HG03025 (cell line): ENCODE measurements around the gene CCNG1.
"Not testable (repeated sequence)": the region's sequence is repeated elsewhere in the genome, so short reads cannot be mapped to it uniquely, and the experiment has no call there.

ENCODE experiments used
- ATAC-seq: cut with Tn5 transposase; IDR thresholded peaks from one replicate; pipeline ENCODE4 v1.9.1; 2021; ENCODE audit warnings: mild to moderate bottlenecking, moderate library complexity; ENCODE audit not compliant: unreplicated experiment, low FRiP score

Gene CCNG1

DNA sequence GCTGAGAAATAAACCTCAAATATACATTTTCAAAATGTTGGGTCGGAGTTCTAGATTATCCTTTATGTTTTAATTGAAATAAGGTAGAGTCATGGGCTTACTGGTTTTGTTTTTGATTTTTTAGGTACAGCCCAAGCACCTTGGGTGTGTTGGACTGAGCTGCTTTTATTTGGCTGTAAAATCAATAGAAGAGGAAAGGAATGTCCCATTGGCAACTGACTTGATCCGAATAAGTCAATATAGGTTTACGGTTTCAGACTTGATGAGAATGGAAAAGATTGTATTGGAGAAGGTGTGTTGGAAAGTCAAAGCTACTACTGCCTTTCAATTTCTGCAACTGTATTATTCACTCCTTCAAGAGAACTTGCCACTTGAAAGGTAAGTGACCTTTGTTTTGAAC lies 3.6 kb downstream of the CCNG1 start:
- ATAC-seq, result no peak

DNA sequence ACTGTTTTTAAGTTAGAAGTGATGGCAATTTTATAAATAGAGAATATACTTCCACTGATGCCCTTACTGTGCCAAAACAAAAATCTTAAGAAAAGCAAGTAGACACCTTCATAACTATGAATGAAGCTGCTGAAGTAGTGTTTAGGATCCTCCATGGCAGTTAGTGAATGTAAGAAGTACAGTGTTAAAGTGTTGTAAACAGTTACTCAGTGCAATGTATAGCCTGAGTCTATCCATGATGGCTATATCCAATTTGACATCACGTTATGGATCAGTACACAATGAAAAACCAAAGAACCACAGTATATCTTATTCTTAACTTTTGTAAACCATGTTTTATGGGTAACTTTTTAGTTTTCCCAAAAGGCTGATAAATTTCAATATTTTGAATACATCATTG lies 7.1 kb downstream of the CCNG1 start:
- ATAC-seq, result no peak

DNA sequence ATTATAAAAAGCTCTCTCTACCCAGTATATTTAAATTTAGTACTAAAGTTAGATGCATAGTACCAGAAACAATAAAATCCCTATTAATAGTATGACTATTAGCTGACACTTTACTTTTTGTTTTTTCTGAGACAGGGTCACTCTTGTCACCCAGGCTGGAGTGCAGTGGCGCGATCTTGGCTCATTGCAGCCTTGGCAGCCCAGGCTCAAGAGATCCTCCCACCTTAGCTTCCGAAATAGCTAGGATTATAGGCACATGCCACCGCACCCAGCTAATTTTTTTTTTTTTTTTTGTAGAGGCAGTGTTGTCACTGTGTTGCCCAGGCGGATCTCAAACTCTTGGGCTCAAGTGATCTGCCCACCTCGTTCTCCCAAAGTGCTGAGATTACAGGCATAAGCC lies 8.0 kb downstream of the CCNG1 start:
- ATAC-seq, result no peak

DNA sequence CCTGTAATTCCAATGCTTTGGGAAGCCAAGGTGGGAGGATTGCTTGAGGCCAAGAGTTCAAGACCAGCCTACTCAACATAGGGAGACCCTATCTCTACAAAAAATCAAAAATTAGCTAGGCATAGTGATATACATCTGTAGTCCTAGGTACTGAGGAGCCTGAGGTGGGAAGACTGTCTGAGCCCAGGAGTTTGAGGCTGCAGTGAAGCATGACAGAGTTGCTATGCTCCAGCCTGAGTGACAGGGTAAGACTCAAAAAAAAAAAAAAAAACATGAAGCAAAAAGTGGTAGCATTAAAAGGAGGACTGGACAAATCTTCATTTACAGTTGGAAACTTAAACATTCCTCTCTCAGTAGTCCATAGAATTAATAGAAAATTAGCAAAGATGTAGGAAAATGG lies 9.8 kb downstream of the CCNG1 start:
- ATAC-seq, result no peak

DNA sequence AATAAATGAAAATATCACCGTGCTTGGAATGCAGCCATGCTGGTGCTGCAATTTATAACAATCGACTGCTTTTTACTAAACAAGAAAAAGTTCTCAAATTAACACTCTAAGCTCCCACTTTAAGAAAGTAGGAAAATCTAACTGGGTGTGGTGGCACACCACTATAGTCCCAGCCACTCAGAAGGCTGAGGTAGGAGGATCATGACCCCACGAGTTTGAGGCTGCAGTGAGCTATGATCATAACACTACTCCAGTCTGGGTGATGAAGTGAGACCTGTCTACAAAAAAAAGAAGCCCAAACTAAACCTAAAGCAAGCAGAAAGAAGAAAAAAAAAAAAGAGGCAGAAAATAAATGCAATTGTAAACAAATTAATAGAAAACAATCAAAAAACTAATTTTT lies 10.5 kb downstream of the CCNG1 start:
- ATAC-seq, result no peak

DNA sequence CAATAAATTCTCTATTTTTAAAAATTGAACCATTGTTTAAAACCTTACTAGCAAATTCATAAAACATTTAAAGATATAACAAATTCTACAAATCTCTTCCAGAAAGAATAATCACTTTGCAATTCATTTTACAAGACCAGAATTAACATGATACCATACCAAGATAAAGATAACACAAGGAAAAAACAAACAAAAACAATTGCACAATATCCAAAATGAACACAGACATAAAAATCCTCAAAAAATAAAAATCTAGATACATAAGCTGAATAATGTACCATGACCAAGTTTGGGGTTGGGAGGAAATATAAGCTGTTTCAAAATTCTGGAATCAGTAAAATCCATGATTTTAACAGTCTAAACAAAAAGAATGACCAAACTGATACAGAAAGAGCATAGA lies 11.1 kb downstream of the CCNG1 start:
- ATAC-seq, result no peak

DNA sequence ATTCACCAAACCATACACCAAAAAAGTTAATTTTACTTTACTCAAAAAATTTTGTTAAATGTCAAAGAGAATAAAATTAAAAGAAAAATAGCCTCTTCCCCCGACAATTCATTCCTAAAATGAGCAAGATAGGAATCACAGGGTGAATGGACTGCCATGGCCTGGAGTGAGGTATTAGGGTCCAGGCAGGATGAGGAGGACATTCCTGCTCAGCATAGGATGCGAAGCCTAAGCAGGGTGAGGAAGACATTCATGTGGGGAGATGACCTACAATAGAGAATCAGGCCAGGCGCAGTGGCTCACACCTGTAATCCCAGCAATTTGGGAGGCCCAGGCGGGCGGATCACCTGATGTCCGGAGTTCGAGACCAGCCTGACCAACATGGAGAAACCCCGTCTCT lies 14.1 kb downstream of the CCNG1 start:
- no peak for ATAC-seq

DNA sequence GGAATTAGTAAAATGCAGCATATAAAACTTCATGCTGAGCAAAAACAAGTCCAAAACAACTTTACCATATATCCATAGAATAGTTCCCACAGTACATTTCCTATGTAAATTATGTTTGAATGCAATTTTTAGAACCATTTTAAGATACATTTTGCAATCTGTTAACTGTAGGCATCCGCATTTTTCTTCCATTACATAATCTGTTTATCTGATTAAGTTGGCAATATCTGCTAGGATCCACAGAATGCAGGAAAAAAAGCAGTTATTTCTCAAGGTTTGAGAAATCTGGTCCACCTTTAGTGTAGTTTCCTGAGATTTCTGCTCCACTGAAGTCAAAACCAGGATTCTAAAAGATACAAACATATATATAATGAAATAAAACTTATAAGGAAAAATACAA lies 16.3 kb downstream of the CCNG1 start:
- ATAC-seq, result no peak

DNA sequence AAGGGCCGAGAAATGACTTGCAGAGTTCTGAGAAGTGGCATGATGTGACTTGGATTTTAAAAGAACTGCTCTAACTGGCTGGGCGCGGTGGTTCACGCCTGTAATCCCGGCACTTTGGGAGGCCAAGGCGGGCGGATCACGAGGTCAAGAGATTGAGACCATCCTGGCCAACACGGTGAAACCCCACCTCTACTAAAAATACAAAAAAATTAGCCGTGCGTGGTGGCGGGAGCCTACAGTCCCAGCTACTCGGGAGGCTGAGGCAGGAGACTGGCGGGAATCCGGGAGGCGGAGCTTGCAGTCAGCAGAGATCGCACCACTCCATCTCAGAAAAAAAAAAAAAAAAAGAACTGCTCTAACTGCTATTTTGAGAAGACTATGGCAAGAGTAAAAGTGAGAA lies 18.0 kb downstream of the CCNG1 start:
- not testable (repeated sequence) for ATAC-seq

DNA sequence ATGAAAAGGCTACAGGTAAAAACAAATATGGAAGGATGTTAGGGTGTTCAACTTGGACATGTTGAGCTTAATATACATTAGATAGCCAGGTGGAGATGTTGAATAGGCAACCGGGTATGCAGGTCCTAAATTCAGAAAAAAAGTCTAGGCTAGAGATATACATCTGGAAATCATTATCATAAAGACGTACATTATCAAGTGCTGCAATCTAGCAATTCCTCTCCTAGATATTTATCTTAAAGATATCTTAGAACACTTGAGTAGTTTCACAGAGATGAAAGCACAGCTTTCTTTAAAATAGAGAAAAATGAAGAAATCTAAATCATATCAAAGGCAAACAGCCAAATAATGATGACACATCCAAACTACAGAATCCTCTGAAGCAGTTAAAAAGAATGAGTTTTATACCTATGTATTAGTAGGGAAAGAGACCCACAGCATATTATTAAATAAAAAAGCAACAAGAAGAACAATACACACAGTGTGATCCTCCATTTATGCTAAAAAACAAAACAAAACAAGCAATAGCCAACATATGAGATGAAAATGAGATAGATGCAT lies 18.7 kb downstream of the CCNG1 start:
- ATAC-seq, result no peak

DNA sequence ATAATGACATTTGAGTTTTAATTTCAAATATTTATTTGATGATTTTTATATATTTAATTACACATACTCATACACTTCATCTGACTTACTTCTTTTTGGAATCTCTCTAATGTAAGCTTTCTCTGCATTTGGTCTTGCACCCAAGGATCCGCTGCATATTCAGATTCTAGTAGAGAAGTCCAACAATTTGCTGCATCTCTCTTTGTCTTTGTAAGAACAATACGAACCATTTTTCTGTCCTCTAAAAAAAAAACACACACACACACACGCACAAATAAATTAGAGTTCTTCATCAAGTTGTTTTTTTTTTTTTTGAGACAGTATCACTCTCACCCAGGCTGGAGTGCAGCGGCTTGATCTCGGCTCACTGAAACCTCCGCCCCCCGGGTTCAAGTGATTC lies 19.4 kb downstream of the CCNG1 start:
- no peak for ATAC-seq

DNA sequence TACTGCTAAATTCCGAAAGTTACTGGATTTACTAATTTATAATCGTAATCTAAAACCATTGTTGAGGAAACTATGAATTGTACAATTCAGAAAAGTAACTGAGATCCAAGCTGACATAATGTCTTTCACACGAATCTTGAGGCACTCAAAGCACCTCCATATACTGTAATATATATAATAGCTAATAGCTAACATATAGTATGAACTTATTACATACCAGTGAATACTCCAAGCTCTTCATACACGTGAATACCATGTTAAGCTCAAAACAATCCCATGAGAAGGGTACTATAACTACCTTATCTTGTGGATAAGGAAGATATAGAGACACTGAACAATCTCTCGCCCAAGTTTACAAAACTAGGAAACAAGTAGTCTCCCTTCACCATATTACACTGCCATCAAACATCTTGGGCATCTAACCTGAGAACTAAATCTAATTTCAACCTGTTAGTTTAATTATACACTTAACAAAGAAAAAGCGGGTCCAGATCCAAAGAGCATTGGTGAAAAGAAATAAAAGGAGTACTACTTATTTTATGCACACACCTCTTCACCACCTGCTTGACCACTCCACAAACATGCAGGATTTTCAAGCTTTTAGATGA lies 21.5 kb downstream of the CCNG1 start:
- no peak for ATAC-seq

DNA sequence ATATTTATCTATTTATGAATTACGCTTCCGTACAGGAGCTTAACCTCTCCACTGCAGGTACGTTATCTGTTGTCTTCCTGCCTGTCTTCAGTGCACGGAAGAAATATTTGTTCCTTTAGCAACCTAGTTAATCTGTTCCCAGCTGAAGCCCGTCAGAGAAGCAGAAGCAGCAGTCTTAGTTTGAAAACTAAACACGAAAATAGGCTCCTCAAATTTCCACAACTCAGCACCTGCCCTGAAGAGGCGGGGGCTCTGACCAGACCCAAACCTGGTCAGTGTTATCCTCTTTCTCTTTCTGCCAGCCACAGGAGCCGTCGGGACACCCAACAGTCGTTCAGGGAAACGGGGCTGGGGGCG lies 22.0 kb downstream of the CCNG1 start:
- peak; percentile 14 for ATAC-seq

DNA sequence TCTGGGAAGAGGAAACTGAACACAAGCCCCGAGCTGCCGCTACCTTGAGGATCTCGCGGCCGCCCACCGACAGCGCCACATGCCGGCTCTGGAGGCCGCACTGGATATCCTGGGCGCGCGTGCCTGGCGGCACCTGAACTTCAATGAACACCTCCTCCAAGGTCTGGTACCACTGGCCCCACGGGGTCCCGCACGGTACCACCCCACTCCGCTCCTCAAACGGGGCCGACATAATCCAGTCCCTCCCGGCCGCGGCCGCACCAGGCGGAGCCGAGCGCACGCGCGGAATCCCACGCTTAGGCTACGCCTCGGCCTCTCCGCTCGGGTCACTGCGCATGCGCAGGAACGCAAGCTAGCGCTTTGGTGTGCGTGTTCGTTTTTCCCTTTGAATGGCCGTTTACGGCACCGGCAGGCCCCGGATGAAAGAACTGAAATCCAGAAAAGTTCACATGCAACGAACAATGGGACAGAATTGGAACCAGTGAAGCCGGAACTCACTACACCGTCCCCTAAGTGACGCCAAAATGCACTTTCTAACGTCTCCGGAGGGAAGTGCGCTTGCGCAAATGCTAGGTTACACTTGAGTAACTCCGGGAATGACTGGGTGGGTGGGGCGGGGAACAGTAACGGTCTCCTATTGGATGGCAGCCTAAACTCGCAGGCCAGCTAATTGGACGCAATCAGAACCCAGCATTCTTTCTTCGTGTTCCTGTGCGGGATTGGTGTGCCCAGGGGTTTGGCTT lies 22.6 kb downstream of the CCNG1 start, which contains the start of gene NUDCD2:
TSS of gene NUDCD2 (minus strand) at position 284 of the 743 bp plus-strand sequence. CDS start at position 232, 52 bp downstream.
- peak; percentile 82 for ATAC-seq

DNA sequence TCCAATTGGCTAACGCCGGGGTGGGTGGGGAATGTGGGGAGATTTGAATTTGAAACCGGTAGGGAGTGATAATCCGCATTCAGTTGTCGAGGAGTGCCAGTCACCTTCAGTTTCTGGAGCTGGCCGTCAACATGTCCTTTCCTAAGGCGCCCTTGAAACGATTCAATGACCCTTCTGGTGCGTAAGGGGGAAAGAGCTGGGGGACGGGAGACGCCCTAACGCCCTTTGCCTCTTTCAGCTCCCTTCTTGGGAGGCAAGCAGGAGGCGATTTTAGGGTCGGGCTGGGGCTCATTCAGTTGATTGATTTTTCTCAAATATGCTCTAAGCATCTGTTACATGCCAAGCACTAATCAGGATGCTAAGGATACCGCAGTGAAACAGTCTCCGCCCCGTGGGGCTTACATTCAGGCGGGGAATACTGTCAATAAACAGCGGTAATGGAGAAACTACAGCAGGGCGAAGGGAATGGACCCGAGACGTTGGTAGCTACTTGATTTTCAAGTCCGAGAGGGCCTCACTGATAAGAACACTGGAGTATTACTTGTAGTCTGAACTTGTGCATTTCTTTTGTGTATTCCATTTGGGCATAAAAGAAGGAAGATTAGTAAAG lies 23.3 kb downstream of the CCNG1 start, which contains the start of gene HMMR:
TSS of gene HMMR (plus strand) at position 71 of the 610 bp plus-strand sequence. CDS start at position 132, 61 bp downstream.
- ATAC-seq, result no peak

DNA sequence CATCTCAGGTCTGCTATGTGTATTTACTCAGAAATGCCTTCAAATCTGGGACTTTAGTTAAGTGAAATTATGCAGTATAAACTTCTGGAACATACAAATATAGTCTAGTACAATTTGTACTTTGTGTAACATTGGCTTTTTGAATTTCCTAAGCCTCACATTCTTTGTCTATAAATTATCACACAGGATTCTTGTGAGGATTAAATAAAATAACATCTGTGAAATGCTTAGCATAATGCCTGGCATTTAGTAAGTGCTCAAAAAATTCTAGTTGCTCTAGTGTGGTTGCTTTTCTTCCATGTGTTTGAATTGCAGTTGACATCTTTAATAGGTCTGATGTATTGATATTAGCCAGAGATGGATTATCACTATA lies 25.7 kb downstream of the CCNG1 start:
- ATAC-seq, result no peak

DNA sequence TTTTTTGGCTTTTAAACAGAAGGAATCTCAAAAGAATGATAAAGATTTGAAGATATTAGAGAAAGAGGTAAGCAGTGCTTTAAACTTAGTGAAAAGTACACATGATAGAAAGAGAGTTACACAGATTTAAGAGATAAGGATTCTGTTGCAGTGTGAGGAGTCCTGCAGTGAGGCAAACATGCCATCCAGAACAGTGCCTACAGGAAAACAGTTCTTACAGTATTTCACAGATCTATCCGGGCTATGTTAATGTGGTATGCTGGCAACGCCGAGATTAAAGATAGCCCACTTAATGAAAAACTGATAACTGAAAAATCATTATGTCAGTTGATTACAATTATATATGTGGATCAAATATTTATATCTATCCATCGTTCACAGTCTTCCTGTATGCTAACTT lies 30.3 kb downstream of the CCNG1 start:
- no peak for ATAC-seq

DNA sequence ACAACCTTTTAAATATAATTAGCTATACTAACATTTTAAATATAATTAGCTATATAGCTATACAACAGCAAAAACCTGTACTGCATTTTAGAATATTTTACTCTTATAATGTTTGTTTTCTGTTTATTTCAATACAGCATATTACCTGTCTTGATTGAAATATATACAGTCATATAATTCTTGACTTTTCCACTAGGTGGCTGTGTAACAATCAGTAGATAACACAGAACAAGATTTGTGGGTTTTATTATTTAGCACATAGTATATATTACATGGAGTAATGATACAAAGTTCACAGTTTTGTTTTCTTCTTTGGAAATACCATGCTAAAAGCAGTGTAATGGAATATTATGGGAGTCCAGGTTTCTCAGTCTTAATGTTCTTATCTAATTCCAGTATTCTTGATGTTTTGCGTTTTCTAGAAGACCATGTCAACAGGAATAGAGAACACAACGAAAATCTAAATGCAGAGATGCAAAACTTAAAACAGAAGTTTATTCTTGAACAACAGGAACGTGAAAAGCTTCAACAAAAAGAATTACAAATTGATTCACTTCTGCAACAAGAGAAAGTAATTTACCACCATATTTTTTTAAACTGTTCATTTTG lies 36.3 kb downstream of the CCNG1 start:
- ATAC-seq, result no peak

DNA sequence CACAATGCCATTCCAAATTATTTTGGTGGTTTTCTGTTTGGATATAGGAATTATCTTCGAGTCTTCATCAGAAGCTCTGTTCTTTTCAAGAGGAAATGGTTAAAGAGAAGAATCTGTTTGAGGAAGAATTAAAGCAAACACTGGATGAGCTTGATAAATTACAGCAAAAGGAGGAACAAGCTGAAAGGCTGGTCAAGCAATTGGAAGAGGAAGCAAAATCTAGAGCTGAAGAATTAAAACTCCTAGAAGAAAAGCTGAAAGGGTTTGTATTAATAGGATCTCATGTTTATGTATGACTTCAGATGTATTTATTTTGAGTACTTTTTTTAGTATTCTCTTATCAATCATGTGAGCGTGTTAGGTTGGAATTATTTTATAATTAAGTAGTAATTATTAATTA lies 38.0 kb downstream of the CCNG1 start:
- ATAC-seq, result no peak

DNA sequence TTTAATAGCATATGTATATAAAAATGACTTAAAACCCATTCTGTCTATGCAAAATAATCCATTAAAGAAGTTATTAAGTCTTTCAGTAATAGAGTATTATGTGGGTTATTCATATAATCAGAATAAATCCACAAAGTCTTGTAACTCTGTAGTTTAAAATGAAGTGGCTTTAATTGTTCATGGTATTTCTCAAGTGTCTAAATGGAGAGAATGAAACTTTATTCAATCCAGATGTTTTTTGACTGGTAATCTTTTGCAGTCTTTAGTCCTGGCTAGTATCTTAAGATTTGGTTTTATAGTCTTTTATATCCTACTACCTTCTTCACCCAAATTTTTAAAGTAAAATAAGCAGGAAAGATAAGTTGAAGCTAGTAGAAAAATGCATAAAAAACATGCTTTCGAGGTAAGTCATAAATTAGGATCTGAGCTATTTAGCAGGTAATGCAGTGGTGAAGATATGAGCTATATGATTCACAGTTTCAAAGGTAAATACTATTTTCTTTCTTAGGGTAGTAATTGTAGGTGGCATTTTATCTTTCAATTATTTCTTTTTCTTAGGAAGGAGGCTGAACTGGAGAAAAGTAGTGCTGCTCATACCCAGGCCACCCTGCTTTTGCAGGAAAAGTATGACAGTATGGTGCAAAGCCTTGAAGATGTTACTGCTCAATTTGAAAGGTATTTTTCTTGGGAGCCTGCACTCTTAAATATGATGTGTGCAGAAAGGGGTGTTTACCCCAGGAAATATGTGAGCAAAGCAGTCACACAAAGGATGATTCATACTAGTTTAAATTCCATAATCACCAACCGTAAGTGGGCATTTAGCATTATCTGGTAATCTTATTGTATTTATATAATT lies 41.0 kb downstream of the CCNG1 start:
- ATAC-seq, result no peak

DNA sequence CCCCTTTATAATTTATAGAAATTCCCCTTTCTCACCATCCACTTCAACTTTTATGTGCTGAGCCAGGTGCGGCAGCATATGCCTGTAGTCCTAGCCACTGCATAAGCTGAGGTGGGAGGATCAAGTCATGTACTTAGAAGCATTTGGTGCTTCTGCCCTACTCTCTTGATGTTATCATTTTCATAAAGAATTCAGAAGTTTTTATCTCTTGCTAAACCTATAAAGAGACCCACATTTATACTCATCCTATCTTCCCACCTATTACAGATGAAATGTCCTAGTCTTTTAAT lies 41.5 kb downstream of the CCNG1 start:
- no peak for ATAC-seq
